ENCODE data around the gene FLT3. TPM values are rescaled to one million over a fixed set of nuclear protein-coding genes. Genes with fewer than 3 reads are reported as not detected.

FLT3 gene
- total and polyA plus RNA-seq, 2 of the 13 experiments (the other 11 are each of a cell fraction or from before 2014, with no cell fraction given) = not detected

GRCh38 chr13:27959976-27960361 lies 140.4 kb downstream of the FLT3 start:
- H2AFZ ChIP-seq (ENCODE audit: low read length) = no peak overlapping the region
- no TSS peak for BruUV-seq (replicated peaks)
- no peak for FAIRE-seq
- H3K27ac ChIP-seq (ENCODE audit: extremely low read length, insufficient read depth, low read length) = peak overlapping the region; percentile 98
- POLR2A ChIA-PET = interaction anchor here (0.7 to 2.4 kb wide), 8 partner anchors 14 to 969 kb away, joined by 3 to 9 read pairs (median 4); partner anchors contain the start of genes MTIF3 and PDX1
- no peaks in the 10 kb centered on the region for H4K20me1 ChIP-seq (ENCODE audit: insufficient read depth, low read length)
- intact Hi-C loops (cut with micrococcal nuclease; ENCODE audit: unreplicated experiment) (loop anchor here (1.0 to 2.0 kb wide), 4 partner anchors 25 to 598 kb away; no protein-coding TSS in a partner anchor), in situ Hi-C loops (cut with HindIII; ENCODE audit: extremely low pct_ligation_motif_present, low pct_unique_long_range_greater_than_20kb) (loop anchor here (25.0 kb wide), 1 partner anchor 998 kb away; no protein-coding TSS in a partner anchor)
- peaks cover 61% of the 10 kb centered on the region for H3K4me1 ChIP-seq (ENCODE audit: insufficient read depth, low read length)
- peak overlapping the region; percentile 89 for H3K4me2 ChIP-seq (ENCODE audit: low read depth, low read length)
- CTCF ChIA-PET (ENCODE audit: low intra/inter-chr PET ratio, low total read pairs) = no interaction called here
- no peaks in the 10 kb centered on the region for H3K36me3 ChIP-seq (replicated peaks in 1 of 2; ENCODE audit: control insufficient read depth in 1 of 2, insufficient read depth in 2 of 2, low read length in 2 of 2)
- no peak for DNase-seq (ENCODE audit: low spot score)
- H3K4me3 ChIP-seq (replicated peaks in 1 of 3; ENCODE audit: insufficient read depth in 1 of 3, low read depth in 2 of 3, low read length in 3 of 3) = peak overlapping the region; percentile 17 to 77 (median 58)
- H3K9me3 ChIP-seq (ENCODE audit: low read length) = no peaks in the 10 kb centered on the region
- peak overlapping the region; percentile 80 for H3K9ac ChIP-seq (ENCODE audit: insufficient read depth, low read depth, low read length)
- TF ChIP-seq NFE2L2 (IDR thresholded peaks at IDR 0.05; ENCODE audit: low read length) (no peak), ZNF816 (CRISPR knock-in tag; IDR thresholded peaks at IDR 0.05; ENCODE audit: borderline replicate concordance) (0 out of 2 replicates have a peak, but pooled peaks have one; percentile 9)
- H3K79me2 ChIP-seq (ENCODE audit: insufficient read depth, low read length) = no peaks in the 10 kb centered on the region
- H3K27me3 ChIP-seq (ENCODE audit: control insufficient read depth in 1 of 2, insufficient read depth in 2 of 2, low read length in 2 of 2) = peaks cover 0 to 6% of the 10 kb centered on the region in 2 experiments; a peak in 2 of 5 replicates
- no peak for ATAC-seq
- 15% methylated on average over 14 of the region's 14 CpGs for WGBS (ENCODE audit: low lambda C conversion rate)

GRCh38 chr13:27956576-27957300 lies 143.6 kb downstream of the FLT3 start:
- Histone ChIP-seq H3K36me3 (replicated peaks in 1 of 2; ENCODE audit: control insufficient read depth in 1 of 2, insufficient read depth in 2 of 2, low read length in 2 of 2) (no peaks in the 10 kb centered on the region), H3K4me3 (replicated peaks in 1 of 3; ENCODE audit: insufficient read depth in 1 of 3, low read depth in 2 of 3, low read length in 3 of 3) (no peak overlapping the region), H3K9me3 (ENCODE audit: low read length) (no peaks in the 10 kb centered on the region), H3K4me1 (ENCODE audit: insufficient read depth, low read length) (peaks cover 50% of the 10 kb centered on the region), H3K9ac (ENCODE audit: insufficient read depth, low read depth, low read length) (no peak overlapping the region), H3K4me2 (ENCODE audit: low read depth, low read length) (no peak overlapping the region), H3K27me3 (ENCODE audit: control insufficient read depth in 1 of 2, insufficient read depth in 2 of 2, low read length in 2 of 2) (peaks cover 0 to 4% of the 10 kb centered on the region in 2 experiments; a peak in 1 of 5 replicates), H4K20me1 (ENCODE audit: insufficient read depth, low read length) (no peaks in the 10 kb centered on the region), H3K79me2 (ENCODE audit: insufficient read depth, low read length) (no peaks in the 10 kb centered on the region), H3K27ac (ENCODE audit: extremely low read length, insufficient read depth, low read length) (no peak overlapping the region), H2AFZ (ENCODE audit: low read length) (no peak overlapping the region)
- in situ Hi-C loops (cut with HindIII; ENCODE audit: extremely low pct_ligation_motif_present, low pct_unique_long_range_greater_than_20kb) (loop anchor here (25.0 kb wide), 1 partner anchor 994 kb away; no protein-coding TSS in a partner anchor), intact Hi-C loops (cut with micrococcal nuclease; ENCODE audit: unreplicated experiment) (no loop called here)
- ATAC-seq (no peak), DNase-seq (ENCODE audit: low spot score) (no peak), FAIRE-seq (no peak)
- POLR2A ChIA-PET = no interaction called here
- CTCF ChIA-PET (ENCODE audit: low intra/inter-chr PET ratio, low total read pairs) = interaction anchor here (1.0 kb wide), 1 partner anchor 88 kb away, joined by 3 read pairs; no protein-coding TSS in a partner anchor
- WGBS (ENCODE audit: low lambda C conversion rate) = 3% methylated on average over 5 of the region's 5 CpGs
- no TSS peak for BruUV-seq (replicated peaks)
- TF ChIP-seq CREB1 (IDR thresholded peaks at IDR 0.05) = no peak
- no peak for TF ChIP-seq CREB1 (CRISPR knock-in tag; IDR thresholded peaks at IDR 0.05)
- TF ChIP-seq AHR (CRISPR knock-in tag; IDR thresholded peaks at IDR 0.05) = no peak
